HL-60/S4 treated with retinoic acid at 250 ng/mL for 4 days and 3 days (cell line): ENCODE measurements around the gene PYHIN1.

ENCODE experiments used
- in situ Hi-C: fragments of 300-500 bp; cut with MboI; formaldehyde crosslinking; loops from 2 replicates; pipeline ENCODE4 v1.7.0; 2022; ENCODE audit warnings: low sequenced_read_pairs

PYHIN1 gene

DNA sequence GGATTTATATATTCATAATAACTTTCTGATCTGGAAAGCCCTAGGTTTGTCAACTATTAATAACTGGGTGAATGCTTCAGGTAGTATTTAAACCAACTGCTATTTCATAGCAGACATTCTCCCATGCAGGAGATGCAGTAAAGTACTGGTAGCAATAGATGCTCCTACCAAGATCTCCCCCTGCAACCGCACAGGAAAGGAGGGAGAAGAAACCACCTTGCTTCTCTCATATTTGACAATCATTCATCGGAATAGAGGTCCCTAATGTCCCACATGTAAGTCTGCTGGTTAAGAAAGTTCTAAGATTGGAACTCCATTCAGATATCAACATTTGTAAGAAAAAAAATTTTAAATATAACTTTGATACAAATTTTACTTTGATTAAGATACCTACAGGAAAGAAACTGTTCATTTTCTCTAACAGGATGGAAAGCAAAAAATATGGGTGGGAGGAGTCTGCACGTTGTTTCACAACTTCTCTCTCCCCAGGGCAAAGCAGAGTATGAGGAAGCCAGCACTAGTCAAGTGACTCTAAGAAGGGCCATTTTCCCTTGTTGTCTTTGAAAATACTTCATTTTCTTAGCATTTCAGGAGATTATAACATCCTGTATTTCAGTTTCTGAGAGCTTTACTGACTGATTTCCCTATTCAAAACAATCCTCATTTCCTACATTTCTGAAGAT is at the start of gene PYHIN1:
TSS of gene PYHIN1 (plus strand) at position 498 of the 683 bp plus-strand sequence. CDS start 5,359 bp downstream, outside the sequence.
- in situ Hi-C loops = no loop called here

DNA sequence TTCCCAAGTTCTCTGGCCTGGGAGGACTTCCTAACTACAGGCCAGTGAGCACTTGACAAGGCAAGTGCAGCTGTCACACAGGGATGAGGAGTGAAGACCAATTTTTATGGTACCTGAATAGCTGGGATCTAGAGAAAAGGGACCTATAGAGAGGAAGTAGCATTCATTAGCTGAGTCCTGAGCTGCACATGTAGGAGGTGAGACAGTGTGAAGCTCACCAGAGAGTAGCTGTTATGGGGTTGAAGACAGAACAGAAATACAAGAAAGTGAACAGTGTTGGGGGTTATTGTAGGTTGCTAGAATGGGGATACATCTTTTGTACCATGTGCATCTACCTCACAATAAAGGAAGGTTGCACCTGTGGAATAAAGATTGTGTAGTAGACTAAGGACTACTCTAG is 37.7 kb upstream of the PYHIN1 start:
- in situ Hi-C loops = no loop called here

DNA sequence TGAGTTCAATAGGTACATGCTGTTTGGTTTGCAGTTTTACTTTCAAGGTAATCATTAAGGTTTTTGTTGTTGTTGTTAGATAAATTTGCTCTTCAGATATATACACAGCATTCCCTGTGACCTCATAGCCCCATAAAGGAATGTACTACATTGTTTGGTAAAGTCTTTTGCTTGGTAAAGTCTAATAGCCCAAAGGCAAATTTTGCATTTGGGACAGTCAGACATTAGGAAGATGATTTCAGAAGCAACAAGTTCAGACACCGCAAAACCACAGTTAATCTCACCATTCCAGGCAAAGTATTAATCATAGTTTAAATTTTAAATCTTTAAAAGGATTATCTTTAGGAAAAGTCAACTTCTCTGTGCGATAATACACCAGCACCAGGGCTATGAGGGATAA is 32.6 kb upstream of the PYHIN1 start:
- in situ Hi-C loops = no loop called here

DNA sequence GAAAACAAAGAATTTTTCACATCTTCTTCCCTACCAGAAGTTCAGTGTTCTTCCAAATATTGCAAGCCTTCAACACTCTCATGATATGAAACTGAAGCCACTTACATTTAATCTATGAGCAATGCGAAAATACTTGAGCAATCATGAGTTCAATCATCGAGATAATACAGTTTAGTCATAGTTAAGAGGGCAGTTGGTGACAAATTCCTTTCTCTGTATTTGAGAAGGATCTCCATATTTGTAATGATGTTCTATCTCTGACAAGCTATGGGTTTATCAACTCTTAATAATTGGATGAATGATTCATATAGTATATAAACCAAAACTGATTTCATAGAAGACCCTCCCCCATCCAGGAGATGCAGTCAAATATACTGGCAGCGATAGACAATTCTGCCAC is 29.7 kb upstream of the PYHIN1 start:
- in situ Hi-C loops = no loop called here

DNA sequence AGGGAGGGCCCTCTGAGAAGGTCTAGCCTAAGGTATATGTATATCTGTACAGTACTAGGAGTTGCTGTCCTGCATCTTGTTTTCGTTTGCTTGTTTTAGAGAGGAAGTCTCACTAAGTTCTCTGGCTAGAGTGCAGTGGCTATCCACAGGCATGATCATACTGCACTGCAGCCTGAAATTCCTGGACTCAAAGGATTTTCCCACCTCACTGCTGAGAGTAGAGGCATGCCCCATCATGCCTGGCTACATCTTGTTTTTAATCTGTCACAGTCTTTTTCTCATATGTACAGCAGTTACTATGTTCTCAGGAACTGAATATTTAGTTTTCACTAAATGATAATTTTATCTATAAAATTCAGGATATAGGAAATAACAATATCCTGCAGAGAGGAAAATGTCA is 15.3 kb upstream of the PYHIN1 start:
- in situ Hi-C loops = no loop called here

DNA sequence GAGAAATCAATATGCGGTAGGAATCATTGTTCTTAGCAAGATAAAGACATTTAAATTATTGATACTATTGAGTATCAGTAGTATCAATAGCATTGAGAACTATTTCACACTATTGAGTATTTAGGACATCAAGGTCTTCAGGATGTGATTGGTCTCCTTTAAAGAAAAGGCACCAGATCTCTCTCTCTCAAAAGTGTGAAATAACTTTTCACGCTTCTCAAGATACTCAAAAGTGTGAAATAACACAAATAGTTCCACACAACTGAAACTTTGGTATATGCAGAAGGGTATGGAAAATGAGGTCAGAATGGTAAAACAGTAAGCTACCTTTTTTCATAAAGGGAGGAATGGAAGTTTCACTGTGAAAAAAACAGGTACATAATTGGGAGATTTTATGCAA is 6.7 kb upstream of the PYHIN1 start:
- in situ Hi-C loops = no loop called here

DNA sequence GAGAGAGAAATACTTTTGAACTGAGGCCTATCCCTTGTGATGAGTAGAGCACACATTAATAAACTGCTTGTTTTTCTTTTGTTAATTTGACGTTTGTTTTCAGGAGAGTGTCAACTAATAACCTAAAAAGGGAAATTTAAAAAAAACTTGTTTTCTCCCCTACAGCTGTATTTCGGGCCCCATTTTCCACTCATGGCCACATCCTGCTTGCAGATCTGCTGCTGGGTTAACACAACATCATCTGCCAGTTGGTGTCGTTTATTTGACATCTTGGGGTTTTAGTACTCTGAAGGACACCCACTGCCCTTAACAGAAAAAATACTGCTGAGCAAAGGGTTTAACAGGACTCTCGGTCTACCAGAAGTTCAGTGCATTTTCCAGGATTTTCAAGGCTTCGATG is 848 bp upstream of the PYHIN1 start:
- in situ Hi-C loops = no loop called here

DNA sequence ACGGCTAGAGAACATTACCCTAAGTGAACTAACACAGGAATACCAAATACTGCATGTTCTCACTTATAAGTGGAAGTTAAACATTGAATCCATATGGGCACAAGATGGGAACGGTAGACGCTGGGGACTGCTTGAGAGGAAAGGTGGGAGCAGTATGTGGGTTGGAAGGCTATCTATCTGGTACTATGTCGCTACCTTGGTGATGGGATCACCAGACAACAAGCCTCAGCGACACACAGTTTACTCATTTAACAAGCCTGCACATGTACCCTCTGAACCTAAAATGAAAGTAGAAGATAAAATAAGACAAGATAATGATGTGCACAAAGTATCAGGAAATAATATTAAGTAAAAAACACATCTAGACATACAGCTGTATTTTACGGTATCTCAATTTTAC is 819 bp downstream of the PYHIN1 start:
- in situ Hi-C loops = no loop called here

DNA sequence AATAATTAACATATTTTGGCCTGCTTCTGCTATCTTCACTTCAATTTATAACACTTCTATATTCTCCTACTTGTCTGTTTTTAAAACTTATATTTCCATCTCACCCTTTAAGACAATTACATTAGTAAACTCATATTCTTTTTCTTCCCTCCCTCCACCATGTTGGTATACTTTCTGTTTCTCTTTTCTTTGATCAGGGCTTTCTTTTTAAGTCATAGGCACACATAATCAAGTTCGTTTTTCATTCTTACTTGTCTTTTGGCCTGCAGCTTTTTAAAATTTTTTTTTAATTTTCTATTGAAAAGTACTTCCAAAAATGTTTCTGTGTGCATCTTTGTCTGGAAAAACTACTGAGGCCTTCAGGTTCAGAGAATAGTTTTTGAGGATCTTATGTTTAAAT is 2.3 kb downstream of the PYHIN1 start:
- in situ Hi-C loops = no loop called here

DNA sequence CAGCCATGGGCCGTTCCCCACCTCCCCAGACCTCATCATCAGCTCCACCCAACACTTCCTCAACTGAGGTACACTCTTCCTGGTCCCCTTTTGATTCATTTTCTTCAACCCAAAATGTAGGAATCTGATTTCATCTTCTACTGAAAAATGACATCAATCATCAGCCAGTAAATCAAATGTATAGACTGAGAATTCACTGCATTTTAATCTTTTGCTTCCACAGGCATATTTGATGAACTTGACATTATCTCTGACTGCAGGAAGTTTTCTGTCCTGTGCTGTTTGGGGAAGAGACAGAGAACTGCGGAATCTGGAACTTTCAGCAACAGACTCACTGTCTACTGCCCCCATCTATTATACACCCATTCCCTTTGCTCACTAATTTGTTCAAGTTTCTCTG is 7.8 kb downstream of the PYHIN1 start:
- in situ Hi-C loops = no loop called here

DNA sequence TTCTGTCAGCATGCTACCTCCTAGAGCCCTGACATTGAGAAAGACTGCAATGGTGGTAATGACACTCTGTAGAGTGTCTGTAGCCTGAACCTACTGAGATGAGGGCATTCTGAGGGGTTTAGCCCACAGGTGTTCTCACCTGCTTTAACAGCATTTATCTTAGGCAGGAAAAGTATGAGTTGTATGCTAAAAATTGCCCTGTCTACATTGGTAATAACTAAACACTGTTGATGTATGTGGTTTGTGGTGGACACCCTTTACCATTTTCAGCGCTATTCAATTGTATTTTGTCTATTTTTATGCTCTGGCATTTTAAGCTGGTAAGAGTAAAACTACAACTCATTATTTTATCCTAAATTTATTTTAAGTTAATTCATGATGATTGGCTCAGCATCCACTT is 10.0 kb downstream of the PYHIN1 start:
- in situ Hi-C loops = no loop called here

DNA sequence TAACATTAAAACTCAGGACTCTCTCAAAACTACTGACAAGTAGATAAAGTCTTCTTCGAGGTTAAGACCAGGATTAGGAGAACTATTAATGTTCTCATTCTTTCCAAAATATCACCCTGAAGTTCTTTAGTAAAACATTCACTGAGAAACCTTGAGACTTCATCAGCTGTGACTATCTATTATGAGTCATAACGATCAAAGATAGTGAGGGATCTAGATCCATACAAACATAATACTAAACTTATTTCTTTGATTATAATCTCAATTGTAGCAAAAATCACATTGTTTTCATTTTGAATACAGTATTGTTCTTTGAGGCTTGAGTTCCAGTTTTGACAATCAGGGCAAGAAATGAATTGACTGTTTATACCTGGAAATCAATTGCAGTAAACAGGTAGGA is 11.1 kb downstream of the PYHIN1 start:
- in situ Hi-C loops = no loop called here

DNA sequence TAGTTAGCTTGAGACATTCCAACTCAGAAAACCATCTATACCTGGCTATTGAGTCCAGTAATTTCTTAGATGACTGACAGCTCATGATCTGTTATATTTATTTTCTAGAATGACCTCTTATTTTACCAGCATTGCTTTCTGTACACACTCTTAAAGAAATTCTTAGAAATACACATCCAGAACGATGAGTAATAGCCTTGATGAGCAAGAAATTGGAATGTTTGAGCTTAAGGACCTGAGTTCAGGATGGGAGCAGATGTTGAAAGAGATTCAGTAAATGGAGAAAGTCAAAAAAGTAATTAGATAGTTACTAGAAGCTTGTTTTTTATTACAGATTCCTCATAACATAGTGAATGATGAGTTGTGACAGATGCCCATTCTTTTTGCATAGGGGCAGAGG is 11.7 kb downstream of the PYHIN1 start:
- in situ Hi-C loops = no loop called here

DNA sequence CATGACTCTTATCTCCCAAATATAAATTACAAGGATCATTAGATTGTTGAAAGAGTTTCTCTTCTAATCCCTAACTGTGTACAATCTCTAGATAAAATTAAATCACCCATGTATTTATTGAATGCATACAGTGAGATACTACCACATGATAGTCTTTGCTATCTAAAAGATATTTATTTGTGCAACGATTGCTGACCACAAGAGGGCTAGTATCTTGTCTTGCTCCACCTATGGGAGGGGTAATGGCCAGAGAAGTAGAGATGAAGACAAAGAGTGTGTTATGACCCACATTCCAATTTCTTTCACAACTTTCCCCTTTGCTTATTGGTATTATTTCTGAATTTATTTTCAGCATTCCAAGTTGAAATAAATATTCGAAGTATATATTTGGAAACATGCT is 13.7 kb downstream of the PYHIN1 start:
- in situ Hi-C loops = no loop called here

DNA sequence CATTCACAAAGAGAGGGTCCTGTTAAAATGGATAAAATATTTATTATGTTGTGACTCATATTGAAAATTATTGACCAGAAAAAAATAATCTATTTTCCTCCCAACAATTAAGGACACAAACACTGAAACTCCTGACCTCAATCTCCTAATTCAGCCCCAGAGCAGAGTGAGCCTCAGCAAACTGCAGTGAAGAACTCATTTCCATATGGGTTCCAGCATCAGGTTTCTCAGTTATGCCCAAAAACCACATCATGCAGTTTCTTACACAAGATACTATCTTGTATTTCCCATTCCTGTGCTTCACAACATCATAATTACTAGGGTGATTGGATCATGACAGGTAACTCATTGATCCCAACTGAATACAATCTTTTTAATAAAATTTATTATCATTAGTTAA is 15.4 kb downstream of the PYHIN1 start:
- in situ Hi-C loops = no loop called here

DNA sequence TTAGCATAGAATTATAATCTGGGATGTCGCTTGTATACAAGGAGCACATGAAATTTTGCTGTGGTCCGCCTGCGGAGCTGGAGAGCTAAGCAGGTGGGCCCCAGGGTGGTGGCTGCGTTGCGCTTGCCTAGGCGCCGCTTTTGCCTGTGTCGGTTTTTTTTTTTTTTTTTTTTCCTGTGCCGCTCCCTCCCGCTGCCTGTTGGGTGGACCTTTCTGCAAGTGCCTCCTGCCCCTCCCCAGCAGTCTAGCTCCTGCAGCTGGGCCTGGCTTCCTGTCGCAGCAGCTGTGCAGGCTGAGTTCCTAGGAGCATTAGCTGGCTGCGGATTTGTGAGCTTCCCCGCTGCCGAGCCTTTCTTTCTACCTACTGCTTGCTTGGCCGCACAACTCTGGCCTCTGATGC is 20.6 kb downstream of the PYHIN1 start:
- in situ Hi-C loops = no loop called here

DNA sequence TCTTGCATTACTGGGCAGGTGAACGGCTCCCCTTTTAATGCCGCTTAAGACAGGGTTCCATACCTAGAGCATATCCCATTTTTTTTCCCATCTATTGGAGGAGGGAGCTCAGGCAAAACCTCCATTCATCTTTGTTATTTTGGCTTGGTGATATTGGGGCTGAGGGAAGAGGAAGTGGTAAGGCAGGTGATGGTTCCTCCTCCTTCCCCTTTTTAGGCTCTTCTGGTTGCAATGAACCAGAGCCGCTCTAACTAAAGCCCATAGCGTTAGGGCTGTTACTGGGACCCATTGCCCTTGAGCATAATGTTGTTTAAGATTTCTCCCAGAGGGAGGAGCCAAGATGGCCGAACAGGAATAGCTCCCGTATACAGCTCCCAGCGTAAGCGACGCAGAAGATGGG is 21.1 kb downstream of the PYHIN1 start:
- in situ Hi-C loops = no loop called here

DNA sequence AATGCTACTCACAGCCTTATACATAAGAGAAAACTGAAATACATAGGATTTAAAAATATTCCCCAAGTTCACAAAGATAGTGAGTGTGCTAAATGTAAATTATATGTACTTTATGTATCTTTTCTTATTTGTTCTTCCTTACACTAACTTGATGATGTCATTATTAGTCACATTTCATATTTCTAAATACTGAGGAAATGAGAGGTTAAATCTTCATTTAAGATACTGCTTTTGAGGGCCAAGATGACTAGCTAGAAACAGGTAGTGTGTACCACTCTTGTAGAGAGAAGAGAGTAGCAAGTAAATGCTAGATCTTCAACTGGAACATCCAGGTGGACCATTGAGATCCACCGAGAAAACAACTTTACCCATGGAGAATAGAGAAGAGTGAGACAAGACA is 29.8 kb downstream of the PYHIN1 start:
- in situ Hi-C loops = no loop called here

DNA sequence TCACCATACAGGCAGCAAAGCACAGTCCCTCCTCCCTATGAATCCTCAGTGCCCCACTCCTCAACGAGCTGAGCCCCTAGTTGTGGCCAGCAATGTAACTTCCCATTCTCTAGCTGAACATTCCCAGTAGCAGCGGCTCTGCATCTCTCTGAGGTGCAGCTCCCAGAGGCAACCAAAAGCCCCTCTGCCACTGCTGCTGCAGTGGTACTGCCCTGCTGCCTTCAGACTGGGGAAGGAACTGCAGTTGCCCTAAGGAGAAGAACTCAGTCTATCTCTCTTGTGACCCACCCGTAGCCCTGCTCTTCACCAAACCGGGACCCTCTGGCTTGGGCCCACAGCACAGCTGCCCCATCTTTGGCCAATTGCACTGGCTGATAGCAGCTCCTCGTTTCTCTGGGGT is 31.6 kb downstream of the PYHIN1 start:
- in situ Hi-C loops = no loop called here

DNA sequence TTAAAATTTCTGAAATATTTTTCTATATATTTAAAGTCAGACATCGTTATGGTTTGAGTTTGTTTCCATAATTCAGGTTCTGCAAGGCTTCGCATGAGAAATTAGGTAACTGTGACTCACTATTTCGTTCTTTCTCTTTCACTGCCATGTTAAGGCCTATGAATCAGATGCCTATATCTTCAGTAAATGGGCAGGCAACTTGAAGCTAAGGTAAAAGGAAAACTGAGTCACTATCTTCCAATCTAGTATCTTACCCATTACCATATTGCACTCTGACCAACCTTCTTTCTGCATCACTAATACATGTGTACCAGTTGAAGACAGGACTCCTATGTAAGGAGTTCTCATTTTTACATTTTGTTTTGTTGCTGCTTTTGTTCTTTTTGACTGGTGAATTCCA is 37.8 kb downstream of the PYHIN1 start:
- in situ Hi-C loops = no loop called here

DNA sequence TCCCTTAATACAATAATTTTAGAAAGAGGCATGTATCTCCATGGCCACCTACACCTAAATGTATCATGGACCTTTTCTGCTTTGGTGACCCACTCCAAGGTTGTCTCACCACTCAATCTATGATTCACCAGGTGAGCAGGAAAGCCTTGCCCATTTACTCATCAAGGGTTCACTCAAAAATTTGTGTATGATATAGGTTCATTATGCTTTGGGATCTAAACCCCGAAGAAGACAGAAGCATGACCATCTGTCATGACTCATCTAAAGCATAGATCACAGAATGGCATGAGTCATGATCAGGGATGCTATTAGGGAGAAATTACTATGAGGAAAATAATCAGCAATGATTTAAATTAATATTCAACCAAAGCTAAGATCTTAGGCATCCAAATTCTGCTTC is 38.5 kb downstream of the PYHIN1 start:
- in situ Hi-C loops = no loop called here

DNA sequence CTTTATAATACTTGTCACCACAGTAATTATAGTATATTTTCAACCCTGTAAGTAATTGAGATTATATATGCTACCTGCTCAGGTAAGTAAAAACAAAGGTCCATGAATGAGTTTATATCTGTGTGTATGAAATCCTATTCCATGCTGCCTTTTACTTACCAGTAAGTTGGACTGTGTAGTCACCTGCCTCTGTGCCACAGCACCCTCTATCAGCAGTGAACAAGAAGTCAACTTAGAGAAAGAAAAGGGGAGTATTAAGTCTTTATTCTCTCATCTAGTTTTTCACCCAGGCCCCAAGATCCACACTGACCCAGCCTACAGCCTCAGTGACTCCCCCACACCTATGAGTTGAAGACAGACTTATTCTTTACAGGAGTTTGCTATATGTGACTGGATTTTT is 41.5 kb downstream of the PYHIN1 start:
- in situ Hi-C loops = no loop called here

DNA sequence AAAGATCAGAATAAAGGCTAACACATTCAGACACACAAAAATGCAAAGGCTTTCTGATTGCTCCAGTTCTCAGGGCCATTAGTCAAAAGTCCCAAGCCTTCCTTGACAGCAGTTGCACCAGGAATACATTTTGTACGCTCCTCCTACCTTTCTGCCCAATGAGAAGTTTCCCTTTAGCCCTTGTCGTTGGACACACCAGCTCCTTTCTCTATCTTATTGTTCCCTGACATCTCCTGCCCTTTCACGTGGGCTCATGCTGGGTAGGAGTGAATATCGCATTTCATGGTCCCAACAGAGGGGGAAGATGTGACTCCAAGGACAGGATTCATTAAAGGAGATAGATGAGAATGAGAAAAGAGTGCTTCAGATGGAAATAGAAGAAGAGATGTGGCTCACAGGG is 44.9 kb downstream of the PYHIN1 start:
- in situ Hi-C loops = no loop called here
